B cell (primary cell): ENCODE results near the gene ICA1L.
"Not testable (repeated sequence)": the region's sequence is repeated elsewhere in the genome, so short reads cannot be mapped to it uniquely, and the experiment has no call there.

Source experiments
- CTCF ChIP-seq: fragments of 200-600 bp; IDR thresholded peaks from one replicate; pipeline ENCODE4 v1.8.0; 2022; ENCODE audit warnings: antibody characterized with exemption, mild to moderate bottlenecking
- EZH2 ChIP-seq: IDR thresholded peaks from 2 replicates; pipeline ENCODE4 v1.6.1; 2012; ENCODE audit warnings: borderline replicate concordance, low read depth, mild to moderate bottlenecking, moderate library complexity, low read length; ENCODE audit not compliant: insufficient read depth, poor library complexity, severe bottlenecking

- TF ChIP-seq CTCF, EZH2: not testable (repeated sequence)
Measured at GRCh38 chr2:202910250-202910649, 38.7 kb upstream of the ICA1L start.
